ENCODE results near the gene CRK.

GRCh38 chr17:1497831-1498230 lies 41.8 kb upstream of the CRK start:
- TF ChIP-seq CTCF (IDR thresholded peaks at IDR 0.05) (no peak), POLR2A (IDR thresholded peaks at IDR 0.05) (no peak)

Measured in sigmoid colon (tissue), 3 donors.